Measurements from ENCODE around the gene XXYLT1. TPM values are rescaled to one million over a fixed set of nuclear protein-coding genes. Genes with fewer than 3 reads are reported as not detected.

XXYLT1 gene
- total and polyA plus RNA-seq, 3 experiments from 2014 or later = 7.9 to 10.5 (median 8.3) TPM

GRCh38 chr3:195210266-195210973, 60.5 kb downstream of the XXYLT1 start:
- H3K9me3 Mint-ChIP-seq = no peaks in the 10 kb centered on the region
- no peak overlapping the region for H3K4me3 ChIP-seq (ENCODE audit: low read length)
- H3K27ac Mint-ChIP-seq = peak overlapping the region in 2 of 8 donors; percentile 17 to 60
- peaks cover 0 to 7% (median 2%) of the 10 kb centered on the region in 3 donors for H3K36me3 Mint-ChIP-seq
- DNase-seq = no peak
- CTCF ChIA-PET = no interaction called here
- no peak overlapping the region for H3K4me3 Mint-ChIP-seq
- no peaks in the 10 kb centered on the region for H3K4me1 ChIP-seq (ENCODE audit: insufficient read depth, low read length)
- no peaks in the 10 kb centered on the region for H3K27me3 Mint-ChIP-seq
- H3K4me1 Mint-ChIP-seq = peaks cover 10 to 20% (median 11%) of the 10 kb centered on the region in 3 donors
- POLR2A ChIA-PET = no interaction called here
- no peaks in the 10 kb centered on the region for H3K9me3 ChIP-seq (ENCODE audit: low read length)
- H3K27ac ChIP-seq (ENCODE audit: low read depth, low read length) = no peak overlapping the region
- no peaks in the 10 kb centered on the region for H3K36me3 ChIP-seq (ENCODE audit: insufficient read depth, low read length)
- no peaks in the 10 kb centered on the region for H3K27me3 ChIP-seq (ENCODE audit: insufficient read depth, low read length, poor library complexity, severe bottlenecking)

GRCh38 chr3:195209847-195210265, 61.1 kb downstream of the XXYLT1 start:
- H3K9me3 Mint-ChIP-seq = no peaks in the 10 kb centered on the region
- DNase-seq = no peak
- H3K36me3 Mint-ChIP-seq = peaks cover 0 to 7% (median 2%) of the 10 kb centered on the region in 3 donors
- no peak overlapping the region for H3K4me3 ChIP-seq (ENCODE audit: low read length)
- no peaks in the 10 kb centered on the region for H3K27me3 Mint-ChIP-seq
- no peaks in the 10 kb centered on the region for H3K9me3 ChIP-seq (ENCODE audit: low read length)
- peaks cover 14 to 25% (median 15%) of the 10 kb centered on the region in 3 donors for H3K4me1 Mint-ChIP-seq
- no peaks in the 10 kb centered on the region for H3K4me1 ChIP-seq (ENCODE audit: insufficient read depth, low read length)
- CTCF ChIA-PET = no interaction called here
- H3K36me3 ChIP-seq (ENCODE audit: insufficient read depth, low read length) = no peaks in the 10 kb centered on the region
- H3K27me3 ChIP-seq (ENCODE audit: insufficient read depth, low read length, poor library complexity, severe bottlenecking) = no peaks in the 10 kb centered on the region
- peak overlapping the region in 1 of 8 donors; percentile 60 for H3K27ac Mint-ChIP-seq
- H3K27ac ChIP-seq (ENCODE audit: low read depth, low read length) = no peak overlapping the region
- H3K4me3 Mint-ChIP-seq = no peak overlapping the region
- POLR2A ChIA-PET = no interaction called here

- H3K27ac ChIP-seq (ENCODE audit: low read depth, low read length) = no peak overlapping the region
- H3K9me3 Mint-ChIP-seq = no peaks in the 10 kb centered on the region
- H3K4me1 Mint-ChIP-seq = peaks cover 20 to 31% (median 21%) of the 10 kb centered on the region in 3 donors
- no peak for DNase-seq
- H3K27ac Mint-ChIP-seq = no peak overlapping the region
- no peaks in the 10 kb centered on the region for H3K9me3 ChIP-seq (ENCODE audit: low read length)
- H3K36me3 Mint-ChIP-seq = peaks cover 0 to 7% (median 2%) of the 10 kb centered on the region in 3 donors
- H3K4me1 ChIP-seq (ENCODE audit: insufficient read depth, low read length) = no peaks in the 10 kb centered on the region
- no peak overlapping the region for H3K4me3 Mint-ChIP-seq
- no peaks in the 10 kb centered on the region for H3K27me3 ChIP-seq (ENCODE audit: insufficient read depth, low read length, poor library complexity, severe bottlenecking)
- ChIA-PET CTCF (interaction anchor here (1.2 kb wide), 1 partner anchor 24 kb away, joined by 3 read pairs; no protein-coding TSS in a partner anchor), POLR2A (no interaction called here)
- H3K27me3 Mint-ChIP-seq = no peaks in the 10 kb centered on the region
- no peaks in the 10 kb centered on the region for H3K36me3 ChIP-seq (ENCODE audit: insufficient read depth, low read length)
- H3K4me3 ChIP-seq (ENCODE audit: low read length) = no peak overlapping the region
These were observed 61.7 kb downstream of the XXYLT1 start for GRCh38 chr3:195209083-195209846.

GRCh38 chr3:195208631-195209030, 62.3 kb downstream of the XXYLT1 start:
- peaks cover 24 to 37% (median 24%) of the 10 kb centered on the region in 3 donors for H3K4me1 Mint-ChIP-seq
- no peaks in the 10 kb centered on the region for H3K36me3 ChIP-seq (ENCODE audit: insufficient read depth, low read length)
- no peaks in the 10 kb centered on the region for H3K27me3 Mint-ChIP-seq
- H3K4me3 ChIP-seq (ENCODE audit: low read length) = no peak overlapping the region
- CTCF ChIA-PET = interaction anchor here (1.2 kb wide), 1 partner anchor 23 kb away, joined by 3 read pairs; no protein-coding TSS in a partner anchor
- DNase-seq = no peak
- no peak overlapping the region for H3K4me3 Mint-ChIP-seq
- POLR2A ChIA-PET = no interaction called here
- H3K4me1 ChIP-seq (ENCODE audit: insufficient read depth, low read length) = no peaks in the 10 kb centered on the region
- H3K9me3 Mint-ChIP-seq = no peaks in the 10 kb centered on the region
- H3K36me3 Mint-ChIP-seq = peaks cover 0 to 7% (median 2%) of the 10 kb centered on the region in 3 donors
- peak overlapping the region in 1 of 8 donors; percentile 47 for H3K27ac Mint-ChIP-seq
- H3K27me3 ChIP-seq (ENCODE audit: insufficient read depth, low read length, poor library complexity, severe bottlenecking) = no peaks in the 10 kb centered on the region
- no peaks in the 10 kb centered on the region for H3K9me3 ChIP-seq (ENCODE audit: low read length)
- no peak overlapping the region for H3K27ac ChIP-seq (ENCODE audit: low read depth, low read length)

- Mint-ChIP-seq H3K4me1 (peaks cover 26 to 42% (median 27%) of the 10 kb centered on the region in 3 donors), H3K9me3 (no peaks in the 10 kb centered on the region), H3K27me3 (no peaks in the 10 kb centered on the region), H3K36me3 (peaks cover 0 to 7% (median 2%) of the 10 kb centered on the region in 3 donors), H3K27ac (peak overlapping the region in 2 of 8 donors; percentile 36 to 47), H3K4me3 (no peak overlapping the region)
- no peak for DNase-seq
- no peaks in the 10 kb centered on the region for H3K9me3 ChIP-seq (ENCODE audit: low read length)
- H3K4me1 ChIP-seq (ENCODE audit: insufficient read depth, low read length) = no peaks in the 10 kb centered on the region
- ChIA-PET POLR2A (no interaction called here), CTCF (interaction anchor here (1.2 kb wide), 1 partner anchor 23 kb away, joined by 3 read pairs; no protein-coding TSS in a partner anchor)
- H3K4me3 ChIP-seq (ENCODE audit: low read length) = no peak overlapping the region
- H3K27me3 ChIP-seq (ENCODE audit: insufficient read depth, low read length, poor library complexity, severe bottlenecking) = no peaks in the 10 kb centered on the region
- H3K27ac ChIP-seq (ENCODE audit: low read depth, low read length) = no peak overlapping the region
- H3K36me3 ChIP-seq (ENCODE audit: insufficient read depth, low read length) = no peaks in the 10 kb centered on the region
These were observed 62.8 kb downstream of the XXYLT1 start for GRCh38 chr3:195208183-195208582.

- POLR2A ChIA-PET = no interaction called here
- H3K4me3 Mint-ChIP-seq = no peak overlapping the region
- no peaks in the 10 kb centered on the region for H3K9me3 Mint-ChIP-seq
- DNase-seq = no peak
- H3K27ac Mint-ChIP-seq = peak overlapping the region in 2 of 8 donors; percentile 22 to 71
- no peak overlapping the region for H3K4me3 ChIP-seq (ENCODE audit: low read length)
- H3K9me3 ChIP-seq (ENCODE audit: low read length) = no peaks in the 10 kb centered on the region
- H3K4me1 Mint-ChIP-seq = peaks cover 26 to 39% (median 27%) of the 10 kb centered on the region in 3 donors
- CTCF ChIA-PET = no interaction called here
- no peaks in the 10 kb centered on the region for H3K27me3 Mint-ChIP-seq
- no peaks in the 10 kb centered on the region for H3K4me1 ChIP-seq (ENCODE audit: insufficient read depth, low read length)
- H3K36me3 Mint-ChIP-seq = peaks cover 0 to 6% (median 2%) of the 10 kb centered on the region in 3 donors
- no peak overlapping the region for H3K27ac ChIP-seq (ENCODE audit: low read depth, low read length)
- no peaks in the 10 kb centered on the region for H3K27me3 ChIP-seq (ENCODE audit: insufficient read depth, low read length, poor library complexity, severe bottlenecking)
- H3K36me3 ChIP-seq (ENCODE audit: insufficient read depth, low read length) = no peaks in the 10 kb centered on the region
These were observed 63.2 kb downstream of the XXYLT1 start for GRCh38 chr3:195207731-195208130.

GRCh38 chr3:195207056-195207455, 63.9 kb downstream of the XXYLT1 start:
- Histone ChIP-seq H3K4me3 (ENCODE audit: low read length) (no peak overlapping the region), H3K27ac (ENCODE audit: low read depth, low read length) (no peak overlapping the region), H3K9me3 (ENCODE audit: low read length) (no peaks in the 10 kb centered on the region), H3K36me3 (ENCODE audit: insufficient read depth, low read length) (no peaks in the 10 kb centered on the region), H3K27me3 (ENCODE audit: insufficient read depth, low read length, poor library complexity, severe bottlenecking) (no peaks in the 10 kb centered on the region), H3K4me1 (ENCODE audit: insufficient read depth, low read length) (no peaks in the 10 kb centered on the region)
- Mint-ChIP-seq H3K4me3 (no peak overlapping the region), H3K36me3 (peaks cover 0 to 4% (median 2%) of the 10 kb centered on the region in 3 donors), H3K27me3 (no peaks in the 10 kb centered on the region), H3K4me1 (peaks cover 26 to 41% (median 27%) of the 10 kb centered on the region in 3 donors), H3K27ac (no peak overlapping the region), H3K9me3 (no peaks in the 10 kb centered on the region)
- ChIA-PET CTCF (no interaction called here), POLR2A (no interaction called here)
- no peak for DNase-seq
